Measurements from ENCODE around the gene LAMP5.

The LAMP5 gene

GRCh38 chr20:9535449-9535848 lies 21.1 kb downstream of the LAMP5 start:
- TF ChIP-seq REST (IDR thresholded peaks at IDR 0.05; ENCODE audit: insufficient read depth in 1 of 2, low read depth in 2 of 2, low read length in 2 of 2) (no peak), FOXP2 (optimal IDR thresholded peaks at IDR 0.05; ENCODE audit: borderline replicate concordance, extremely low read depth, extremely low read length, insufficient read depth) (no peak), POLR2AphosphoS5 (IDR thresholded peaks at IDR 0.05; ENCODE audit: low read depth, low read length) (no peak), SIN3A (IDR thresholded peaks at IDR 0.05; ENCODE audit: borderline replicate concordance, insufficient read depth, low read length) (no peak), TAF1 (IDR thresholded peaks at IDR 0.05; ENCODE audit: borderline replicate concordance, insufficient read depth, low read length) (no peak)

- TF ChIP-seq FOXP2 (optimal IDR thresholded peaks at IDR 0.05; ENCODE audit: borderline replicate concordance, extremely low read depth, extremely low read length, insufficient read depth) (no peak), REST (IDR thresholded peaks at IDR 0.05; ENCODE audit: insufficient read depth in 1 of 2, low read depth in 2 of 2, low read length in 2 of 2) (no peak), TAF1 (IDR thresholded peaks at IDR 0.05; ENCODE audit: borderline replicate concordance, insufficient read depth, low read length) (no peak), SIN3A (IDR thresholded peaks at IDR 0.05; ENCODE audit: borderline replicate concordance, insufficient read depth, low read length) (no peak), POLR2AphosphoS5 (IDR thresholded peaks at IDR 0.05; ENCODE audit: low read depth, low read length) (no peak)
These were observed 28.8 kb downstream of the LAMP5 start for GRCh38 chr20:9543214-9543613.

DNA sequence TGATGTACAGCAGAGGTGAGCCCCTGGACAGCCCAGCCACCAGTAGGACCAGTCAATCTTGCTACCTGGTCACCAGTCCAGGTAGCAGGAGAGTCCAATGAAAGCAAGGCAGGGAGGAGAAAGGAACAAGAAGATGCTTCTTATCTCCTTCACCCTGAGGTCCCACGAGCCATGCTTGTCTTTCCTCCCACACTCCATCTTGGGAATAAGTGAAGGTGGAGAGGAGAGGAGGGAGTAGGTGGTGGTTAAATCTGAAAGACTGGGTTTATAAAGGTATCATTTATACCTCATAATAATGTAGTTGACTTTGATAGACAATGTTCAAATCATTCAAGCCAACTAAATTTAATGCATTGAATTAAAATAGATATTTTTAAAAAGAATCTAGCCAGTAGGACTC lies 35.9 kb downstream of the LAMP5 start:
- TF ChIP-seq REST (IDR thresholded peaks at IDR 0.05; ENCODE audit: insufficient read depth in 1 of 2, low read depth in 2 of 2, low read length in 2 of 2) (no peak), SIN3A (IDR thresholded peaks at IDR 0.05; ENCODE audit: borderline replicate concordance, insufficient read depth, low read length) (no peak), POLR2AphosphoS5 (IDR thresholded peaks at IDR 0.05; ENCODE audit: low read depth, low read length) (no peak), TAF1 (IDR thresholded peaks at IDR 0.05; ENCODE audit: borderline replicate concordance, insufficient read depth, low read length) (no peak), FOXP2 (optimal IDR thresholded peaks at IDR 0.05; ENCODE audit: borderline replicate concordance, extremely low read depth, extremely low read length, insufficient read depth) (no peak)

DNA sequence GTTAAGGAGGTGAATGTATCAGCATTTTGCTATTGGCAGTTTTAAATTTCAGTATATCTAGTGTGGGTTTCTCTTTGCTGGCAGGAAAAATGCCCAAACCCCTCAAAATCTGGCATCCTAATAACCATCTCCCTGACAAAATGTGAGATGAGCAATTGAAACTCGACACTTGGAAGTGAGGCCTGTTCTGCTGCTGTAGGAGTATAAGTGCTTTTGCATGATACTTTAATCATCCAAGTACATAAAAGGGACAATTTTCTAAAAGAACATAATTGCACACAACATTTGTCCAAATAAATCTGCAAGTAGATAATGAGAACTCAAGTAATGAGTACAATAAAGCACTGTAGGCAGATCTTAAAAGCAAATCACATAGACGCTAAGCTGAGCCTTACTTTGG lies 36.5 kb downstream of the LAMP5 start:
- TF ChIP-seq FOXP2 (optimal IDR thresholded peaks at IDR 0.05; ENCODE audit: borderline replicate concordance, extremely low read depth, extremely low read length, insufficient read depth) (no peak), POLR2AphosphoS5 (IDR thresholded peaks at IDR 0.05; ENCODE audit: low read depth, low read length) (no peak), TAF1 (IDR thresholded peaks at IDR 0.05; ENCODE audit: borderline replicate concordance, insufficient read depth, low read length) (no peak), REST (IDR thresholded peaks at IDR 0.05; ENCODE audit: insufficient read depth in 1 of 2, low read depth in 2 of 2, low read length in 2 of 2) (no peak), SIN3A (IDR thresholded peaks at IDR 0.05; ENCODE audit: borderline replicate concordance, insufficient read depth, low read length) (no peak)

All from PFSK-1 (cell line).